ENCODE measurements around the gene DNAJC1. TPM values are rescaled to one million over a fixed set of nuclear protein-coding genes. Genes with fewer than 3 reads are reported as not detected.
"Not testable (repeated sequence)": the region's sequence is repeated elsewhere in the genome, so short reads cannot be mapped to it uniquely, and the experiment has no call there.

Gene DNAJC1, protein sequence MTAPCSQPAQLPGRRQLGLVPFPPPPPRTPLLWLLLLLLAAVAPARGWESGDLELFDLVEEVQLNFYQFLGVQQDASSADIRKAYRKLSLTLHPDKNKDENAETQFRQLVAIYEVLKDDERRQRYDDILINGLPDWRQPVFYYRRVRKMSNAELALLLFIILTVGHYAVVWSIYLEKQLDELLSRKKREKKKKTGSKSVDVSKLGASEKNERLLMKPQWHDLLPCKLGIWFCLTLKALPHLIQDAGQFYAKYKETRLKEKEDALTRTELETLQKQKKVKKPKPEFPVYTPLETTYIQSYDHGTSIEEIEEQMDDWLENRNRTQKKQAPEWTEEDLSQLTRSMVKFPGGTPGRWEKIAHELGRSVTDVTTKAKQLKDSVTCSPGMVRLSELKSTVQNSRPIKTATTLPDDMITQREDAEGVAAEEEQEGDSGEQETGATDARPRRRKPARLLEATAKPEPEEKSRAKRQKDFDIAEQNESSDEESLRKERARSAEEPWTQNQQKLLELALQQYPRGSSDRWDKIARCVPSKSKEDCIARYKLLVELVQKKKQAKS
- total RNA-seq = 28.4 and 46.5 TPM in 2 replicates

DNA sequence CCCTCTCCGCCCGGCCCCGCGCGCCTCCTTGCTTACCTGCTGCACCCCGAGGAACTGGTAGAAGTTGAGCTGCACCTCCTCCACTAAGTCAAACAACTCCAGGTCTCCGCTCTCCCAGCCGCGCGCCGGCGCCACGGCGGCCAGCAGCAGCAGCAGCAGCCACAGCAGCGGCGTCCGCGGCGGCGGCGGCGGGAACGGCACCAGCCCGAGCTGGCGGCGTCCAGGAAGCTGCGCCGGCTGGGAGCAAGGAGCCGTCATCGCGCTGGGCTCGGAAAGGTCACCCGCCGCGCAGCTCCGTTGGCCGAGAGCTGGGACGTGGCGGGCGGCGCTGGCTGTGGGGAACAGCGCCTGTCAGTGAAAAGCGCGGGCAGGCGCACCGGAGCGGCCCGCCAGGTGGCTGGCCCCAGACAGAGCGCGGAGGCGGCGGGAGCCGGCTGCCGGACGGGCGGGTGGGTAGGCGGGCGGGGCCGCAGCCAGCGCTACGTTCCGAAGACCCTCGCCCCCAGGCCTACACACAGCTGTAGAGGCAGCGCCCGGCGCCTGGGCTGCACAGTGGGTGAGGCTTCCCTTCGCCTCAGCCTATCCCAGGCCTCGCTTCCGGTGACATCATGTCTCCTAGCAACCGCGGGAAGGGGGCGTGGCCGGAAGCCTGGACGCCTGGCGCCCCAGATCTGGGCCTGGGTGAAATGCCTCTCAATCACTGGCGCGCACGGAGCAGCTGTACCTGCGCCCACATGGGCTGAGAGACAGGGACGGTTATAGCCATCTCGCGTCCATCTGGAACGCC is at the start of gene DNAJC1:
TSS of gene DNAJC1 (minus strand) at position 554 of the 787 bp plus-strand sequence. CDS start at position 258, 296 bp downstream.
- DNase-seq (ENCODE audit: low read depth, low spot score) = peak; percentile 82

DNA sequence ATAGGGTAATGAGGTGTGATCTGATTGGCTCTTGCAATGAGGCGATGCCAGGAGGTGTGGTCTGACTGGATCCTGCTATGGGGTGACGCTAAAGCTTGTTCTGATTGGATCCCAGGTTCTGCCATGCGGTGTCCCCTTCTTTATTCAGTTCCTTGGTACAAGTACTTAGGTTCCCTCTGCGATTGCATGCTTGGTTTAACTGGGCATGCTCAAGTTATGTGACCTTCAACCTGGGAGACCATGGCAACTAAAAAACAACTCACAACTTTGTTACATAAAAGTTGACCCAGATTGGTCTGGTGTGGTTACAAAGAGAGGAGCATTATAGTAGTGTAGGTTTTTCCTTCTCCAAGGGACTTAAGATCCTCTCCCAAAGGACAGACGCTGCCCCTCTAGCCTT is 49.5 kb upstream of the DNAJC1 start:
- DNase-seq (ENCODE audit: low read depth, low spot score) = no peak

DNA sequence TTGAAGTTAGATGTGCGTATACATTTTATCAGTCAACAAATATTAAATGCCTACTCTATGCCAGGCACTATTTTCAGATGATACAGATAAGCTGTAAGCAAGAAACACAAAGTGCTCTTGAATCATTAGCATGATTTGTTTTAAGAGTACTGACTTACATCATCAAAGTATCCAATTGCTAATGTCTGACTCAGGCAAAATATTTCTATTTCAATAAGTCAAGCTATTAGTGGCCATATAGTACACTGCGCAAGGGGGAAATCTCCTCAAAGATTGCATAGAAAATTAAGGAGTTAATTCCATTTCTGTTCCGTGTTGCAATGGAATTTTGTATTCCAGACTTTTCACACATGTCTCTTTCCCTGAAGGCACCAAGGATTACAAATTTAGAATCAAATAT is 46.1 kb upstream of the DNAJC1 start:
- no peak for DNase-seq (ENCODE audit: low read depth, low spot score)

DNA sequence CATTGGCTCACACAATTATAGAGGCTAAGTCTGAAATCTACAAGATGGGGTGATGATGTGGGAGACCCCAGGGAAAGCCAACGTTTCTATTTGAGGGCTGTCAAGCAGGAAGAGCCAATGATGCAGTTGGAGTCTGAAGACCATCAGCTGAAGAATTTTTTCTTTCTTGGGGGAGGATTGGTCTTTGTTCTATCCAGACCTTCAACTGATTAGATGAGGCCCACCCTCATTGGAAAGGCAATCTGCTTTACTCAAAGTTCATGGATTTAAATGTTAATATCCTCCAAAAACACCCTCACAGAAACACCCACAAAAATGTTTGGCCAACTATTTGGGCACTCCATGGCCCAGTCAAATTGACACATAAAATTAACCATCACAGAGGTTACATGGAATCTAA is 44.3 kb upstream of the DNAJC1 start:
- no peak for DNase-seq (ENCODE audit: low read depth, low spot score)

DNA sequence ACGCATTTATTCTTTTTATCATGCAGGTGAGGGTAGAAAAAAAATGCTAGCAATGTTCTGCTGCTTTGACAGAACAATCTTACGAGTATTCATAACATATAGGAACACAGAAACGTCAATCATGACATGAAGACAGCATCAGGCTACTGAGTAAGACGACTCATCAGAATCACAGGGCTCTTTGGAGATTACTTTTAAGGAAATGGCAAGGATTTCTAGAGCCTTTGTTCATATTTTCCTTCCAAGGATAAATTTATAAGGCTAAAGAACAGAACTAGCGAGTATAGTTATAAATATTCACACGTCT is 39.8 kb upstream of the DNAJC1 start:
- DNase-seq (ENCODE audit: low read depth, low spot score) = no peak

DNA sequence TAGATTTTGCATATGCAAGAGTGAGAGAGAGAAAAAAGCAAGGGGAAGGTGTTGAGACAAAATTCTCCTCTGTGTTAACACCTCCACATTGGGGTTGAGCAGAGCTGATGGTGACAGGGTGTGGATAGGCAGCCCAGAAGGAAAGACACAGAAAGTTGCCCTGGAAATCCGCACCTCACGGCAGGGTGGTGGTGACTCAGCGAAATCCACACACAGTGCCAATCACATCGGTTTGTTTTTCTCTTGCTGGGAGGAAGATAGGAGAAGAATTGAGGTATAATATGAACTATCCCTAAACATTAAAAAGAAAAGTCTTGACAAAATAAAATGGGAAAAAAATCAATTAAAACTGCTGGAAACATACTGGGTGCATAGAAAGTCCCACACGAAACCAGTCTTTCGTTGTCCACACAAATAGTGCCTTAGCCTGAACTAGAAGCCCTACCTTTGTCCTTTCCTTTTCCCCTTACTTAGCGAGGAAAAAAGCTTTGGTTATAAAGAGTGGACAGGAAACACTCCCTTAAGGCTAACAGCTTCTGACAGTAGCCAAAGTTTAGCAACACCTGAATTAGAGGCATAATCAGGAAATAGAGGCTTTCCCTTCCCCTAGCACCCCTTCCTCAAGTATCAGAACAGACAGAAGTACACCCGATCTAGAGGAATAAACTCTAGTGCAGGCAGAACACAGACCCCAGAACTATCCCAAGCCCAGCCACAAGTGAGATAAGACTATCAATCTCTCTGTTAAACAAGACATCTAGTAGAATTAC is 39.2 kb upstream of the DNAJC1 start:
- DNase-seq (ENCODE audit: low read depth, low spot score) = no peak

DNA sequence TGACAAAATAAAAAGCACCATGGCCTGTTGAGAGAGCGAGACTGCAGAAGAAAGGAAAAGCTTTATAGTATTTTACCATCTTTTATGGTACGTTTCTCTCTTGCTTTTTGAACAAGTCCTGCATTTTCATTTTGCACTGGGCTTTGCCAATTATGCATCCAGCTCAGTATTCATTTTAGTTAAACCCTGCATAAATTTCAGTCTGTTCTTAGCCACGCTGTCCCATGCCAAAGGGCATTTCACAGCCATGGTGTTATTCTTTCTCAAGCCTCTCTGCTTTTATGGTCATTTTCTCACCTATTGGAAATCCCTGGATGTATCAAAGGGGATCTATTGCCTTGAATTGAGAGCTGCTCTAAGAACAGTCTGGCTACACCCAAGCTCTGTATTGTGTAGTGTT is 30.8 kb upstream of the DNAJC1 start:
- DNase-seq (ENCODE audit: low read depth, low spot score) = no peak

DNA sequence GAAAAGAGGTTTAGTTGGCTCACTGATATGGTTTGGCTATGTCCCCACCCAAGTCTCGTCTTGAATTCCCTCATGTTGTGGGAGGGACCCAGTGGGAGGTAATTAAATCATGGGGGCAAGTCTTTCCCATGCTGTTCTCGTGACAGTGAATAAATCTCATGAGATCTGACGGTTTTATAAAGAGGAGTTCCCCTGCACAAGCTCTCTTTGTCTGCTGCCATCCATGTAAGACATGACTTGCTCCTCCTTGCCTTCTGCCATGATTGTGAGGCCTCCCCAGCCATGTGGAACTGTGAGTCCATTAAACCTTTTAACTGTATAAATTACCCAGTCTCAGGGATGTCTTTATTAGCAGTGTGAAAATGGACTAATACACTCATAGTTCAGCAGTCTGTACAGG is 28.7 kb upstream of the DNAJC1 start:
- DNase-seq (ENCODE audit: low read depth, low spot score) = not testable (repeated sequence)

DNA sequence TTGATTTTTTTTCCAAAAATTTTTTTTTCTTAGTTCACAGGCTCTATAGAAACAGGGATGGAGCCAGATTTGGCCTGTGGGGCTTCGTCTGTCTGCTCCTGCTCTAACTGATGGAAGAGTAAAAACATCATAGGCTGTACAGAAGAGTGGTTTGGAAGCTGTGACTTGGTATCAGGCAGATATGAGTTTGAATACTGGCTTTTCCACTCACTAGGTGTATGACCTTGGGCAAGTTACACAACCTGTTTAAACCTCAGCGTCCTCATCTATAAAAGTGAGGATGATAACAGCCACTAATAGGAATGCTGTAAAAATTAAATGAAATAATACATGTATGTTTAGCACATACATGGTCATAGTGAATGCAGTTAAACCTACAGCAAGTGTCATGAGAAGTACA is 26.9 kb upstream of the DNAJC1 start:
- DNase-seq (ENCODE audit: low read depth, low spot score) = no peak

DNA sequence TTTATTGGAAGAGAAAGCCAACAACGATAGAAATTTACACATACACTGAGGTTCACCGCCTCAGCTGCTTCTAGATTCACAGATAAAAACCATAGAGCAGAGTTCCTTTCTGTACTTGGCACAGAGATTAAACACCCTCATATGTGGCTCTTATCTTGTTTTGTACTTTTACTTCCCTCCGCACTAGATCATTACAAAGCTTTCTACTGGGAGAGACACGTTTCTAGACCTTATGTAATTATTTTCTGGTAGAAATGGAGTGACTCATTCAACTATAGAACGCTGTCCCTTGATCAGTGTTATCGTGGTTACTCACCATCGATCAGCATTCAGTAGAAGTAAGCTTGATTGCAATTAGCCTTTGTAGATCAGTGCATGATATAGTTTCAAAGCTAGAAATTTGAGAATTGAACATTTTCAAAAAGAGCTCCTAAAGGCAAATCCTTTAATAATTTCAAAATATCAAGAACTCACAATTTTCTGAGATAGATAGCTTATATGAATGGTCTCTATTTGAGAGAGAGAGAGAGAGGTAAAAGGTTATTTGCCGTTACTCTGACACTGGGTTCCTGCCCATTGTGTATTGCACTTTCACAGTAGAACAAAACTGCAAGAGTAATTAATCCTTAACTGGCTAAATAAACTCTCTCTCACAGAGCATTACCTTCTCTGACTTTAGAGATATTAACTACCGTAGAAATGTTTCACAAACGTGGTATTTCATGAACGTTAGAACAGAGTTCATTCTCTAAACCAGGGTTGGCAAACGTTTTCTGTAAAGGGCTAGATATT is 26.1 kb upstream of the DNAJC1 start:
- no peak for DNase-seq (ENCODE audit: low read depth, low spot score)

DNA sequence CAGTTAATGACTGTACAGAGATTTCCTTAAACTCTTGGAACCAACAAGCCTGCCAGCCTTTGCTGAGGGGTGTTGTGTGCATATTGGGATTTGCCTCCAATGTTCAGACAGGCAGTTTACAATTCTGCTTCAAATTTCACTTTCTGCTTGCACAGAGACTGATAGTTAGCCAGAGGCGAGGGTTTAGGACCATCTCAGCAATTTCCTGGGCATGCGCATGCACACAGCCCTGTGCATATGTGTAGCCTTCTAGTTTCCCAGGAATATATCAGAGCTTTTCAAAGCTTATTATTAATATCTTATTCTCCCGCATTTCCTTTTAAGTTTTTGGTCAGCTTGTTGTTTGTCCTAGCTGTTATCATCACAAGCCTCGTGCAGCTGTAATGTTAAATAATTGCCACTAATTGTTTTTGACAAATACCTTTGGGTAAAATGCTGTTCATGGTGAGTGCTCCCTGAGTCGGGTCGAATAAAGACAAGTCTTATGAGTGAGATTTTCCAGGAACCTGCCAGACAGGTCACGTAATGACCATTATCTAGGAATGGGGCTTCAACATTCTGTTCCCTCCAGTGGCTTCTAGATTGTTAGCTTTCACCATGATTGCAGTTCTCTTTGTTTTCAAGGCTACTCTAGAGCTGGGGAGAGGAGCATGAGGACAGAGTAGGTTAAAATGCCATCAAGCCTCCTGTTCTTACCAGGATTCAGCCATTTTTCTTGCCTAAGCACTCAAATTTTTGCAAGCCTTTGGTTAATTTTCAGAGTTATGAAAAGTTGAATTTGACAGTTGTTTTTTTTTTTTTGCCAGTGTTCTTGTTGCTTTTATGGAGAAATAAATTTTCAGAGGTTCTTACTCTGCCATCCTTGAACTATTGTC is 24.1 kb upstream of the DNAJC1 start:
- DNase-seq (ENCODE audit: low read depth, low spot score) = no peak

DNA sequence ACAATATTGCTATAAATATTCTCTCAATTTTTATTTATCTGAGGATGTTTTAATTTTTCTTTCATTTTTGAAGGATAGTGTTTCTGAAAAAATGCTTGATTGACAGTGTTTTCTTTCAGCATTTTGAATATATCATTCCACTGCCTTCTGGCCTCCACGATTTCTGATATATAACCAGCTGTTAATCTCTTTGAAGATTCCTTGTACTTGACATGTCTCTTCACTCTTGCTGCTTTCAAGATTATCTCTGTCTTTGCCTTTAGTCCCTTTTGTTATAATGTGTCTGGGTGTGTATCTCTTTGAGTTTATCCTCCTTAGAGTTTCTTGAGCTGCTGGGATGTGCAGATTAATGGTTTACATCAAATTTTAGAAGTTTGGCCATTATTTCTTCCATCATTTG is 22.8 kb upstream of the DNAJC1 start:
- no peak for DNase-seq (ENCODE audit: low read depth, low spot score)

DNA sequence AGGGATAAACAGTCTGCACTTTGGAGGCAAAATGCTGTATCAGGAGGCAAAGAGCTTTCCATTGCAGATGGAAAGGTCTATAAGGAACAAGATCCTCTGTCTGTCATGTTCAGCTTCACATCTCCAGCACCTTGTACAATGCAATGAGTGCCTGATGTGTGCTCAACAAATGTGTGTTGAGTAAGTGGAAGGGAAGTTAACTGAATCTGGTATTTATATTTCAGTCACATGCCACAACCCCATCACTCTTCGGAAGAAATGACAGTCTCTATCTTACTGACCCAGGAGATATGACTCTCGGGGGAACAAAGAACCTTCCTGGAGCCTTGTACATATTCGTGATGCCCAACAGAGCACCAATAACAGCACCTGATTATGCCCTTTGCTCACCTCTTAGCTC is 20.0 kb upstream of the DNAJC1 start:
- no peak for DNase-seq (ENCODE audit: low read depth, low spot score)

DNA sequence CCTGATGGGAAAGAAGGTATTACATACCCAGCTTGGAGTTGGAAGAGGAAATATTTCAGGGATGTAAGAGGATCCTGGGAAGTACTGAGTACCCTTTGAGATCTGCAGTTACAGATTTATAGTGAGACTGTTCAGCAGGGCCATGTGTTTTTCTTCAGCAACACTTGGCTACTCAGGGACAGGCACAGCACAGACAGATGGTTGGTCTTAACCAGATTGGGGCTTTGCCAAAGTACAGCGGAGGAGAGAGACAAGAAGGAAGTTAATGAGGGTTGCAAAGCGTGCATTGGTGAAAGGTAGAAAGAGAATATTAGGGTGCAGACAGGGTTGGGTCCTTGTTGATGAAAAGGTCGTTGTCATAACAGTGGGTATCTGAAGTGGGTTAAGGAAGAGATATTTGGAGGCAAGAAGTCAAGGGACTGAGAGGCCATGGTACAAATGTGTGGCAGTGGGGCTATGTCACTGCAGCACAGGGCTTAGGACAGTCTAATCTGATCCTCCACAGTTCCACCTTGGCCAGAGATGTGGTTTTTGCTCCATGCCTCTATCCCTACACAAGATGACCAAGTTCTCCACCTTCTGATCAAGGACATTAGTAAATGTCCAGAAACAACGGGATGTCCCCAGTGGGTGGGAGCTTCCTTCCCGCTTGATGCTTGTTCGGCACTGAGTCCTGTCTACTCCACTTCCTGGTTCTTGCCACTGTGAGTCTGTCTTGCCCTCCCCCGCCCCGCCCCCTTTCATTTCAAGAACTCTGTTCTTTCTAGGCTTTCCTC is 18.9 kb upstream of the DNAJC1 start:
- no peak for DNase-seq (ENCODE audit: low read depth, low spot score)

DNA sequence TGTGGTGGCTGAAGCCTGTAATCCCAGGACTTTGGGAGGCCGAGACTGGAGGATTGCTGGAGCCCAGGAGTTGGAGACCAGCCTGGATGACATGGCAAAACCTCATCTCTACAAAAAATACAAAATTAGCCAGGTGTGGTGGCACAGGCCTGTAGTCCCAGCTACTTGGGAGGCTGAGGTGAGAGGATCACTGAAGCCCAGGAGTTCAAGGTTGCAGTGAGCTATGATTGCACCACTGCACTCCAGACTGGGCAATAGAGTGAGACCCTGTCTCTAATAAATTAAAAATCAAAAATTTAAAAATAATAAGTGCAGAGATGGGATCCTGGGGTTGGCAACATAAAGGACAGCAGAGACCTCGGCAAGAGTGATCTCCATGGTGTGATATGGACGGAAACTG is 17.6 kb upstream of the DNAJC1 start:
- DNase-seq (ENCODE audit: low read depth, low spot score) = not testable (repeated sequence)

DNA sequence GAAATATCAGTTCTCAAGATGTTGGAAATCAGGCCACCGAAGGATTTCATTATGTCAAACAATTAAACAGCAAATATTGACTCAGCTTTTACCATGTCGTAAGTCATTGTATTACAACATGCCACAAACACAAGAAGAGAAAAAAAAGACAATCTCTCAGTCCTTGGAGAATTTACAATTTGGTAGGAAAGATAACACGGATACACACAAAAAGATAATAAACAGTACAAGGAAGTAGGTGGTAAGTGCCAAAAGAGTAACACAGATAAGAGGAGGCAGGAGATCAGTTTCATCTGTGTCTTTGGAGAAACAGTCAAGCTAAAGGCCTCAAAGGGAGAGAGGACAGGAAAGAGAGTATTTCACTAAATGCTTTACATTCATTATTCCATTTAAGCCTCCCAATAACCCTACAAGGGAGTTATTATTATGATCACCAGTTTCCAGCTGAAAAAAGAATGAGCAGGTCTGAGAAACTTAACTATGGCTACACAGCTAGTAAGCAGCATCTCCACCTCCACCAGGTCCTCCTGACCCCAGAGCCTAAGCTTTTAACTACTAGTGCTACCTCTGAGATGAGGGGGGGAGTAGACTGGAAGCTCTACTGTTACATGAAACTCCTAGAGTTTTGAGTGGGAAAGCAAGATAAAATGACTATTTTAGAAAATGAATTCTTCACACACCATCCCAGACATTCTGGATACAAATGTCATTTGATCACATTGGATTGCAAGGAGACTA is 13.9 kb upstream of the DNAJC1 start:
- no peak for DNase-seq (ENCODE audit: low read depth, low spot score)

DNA sequence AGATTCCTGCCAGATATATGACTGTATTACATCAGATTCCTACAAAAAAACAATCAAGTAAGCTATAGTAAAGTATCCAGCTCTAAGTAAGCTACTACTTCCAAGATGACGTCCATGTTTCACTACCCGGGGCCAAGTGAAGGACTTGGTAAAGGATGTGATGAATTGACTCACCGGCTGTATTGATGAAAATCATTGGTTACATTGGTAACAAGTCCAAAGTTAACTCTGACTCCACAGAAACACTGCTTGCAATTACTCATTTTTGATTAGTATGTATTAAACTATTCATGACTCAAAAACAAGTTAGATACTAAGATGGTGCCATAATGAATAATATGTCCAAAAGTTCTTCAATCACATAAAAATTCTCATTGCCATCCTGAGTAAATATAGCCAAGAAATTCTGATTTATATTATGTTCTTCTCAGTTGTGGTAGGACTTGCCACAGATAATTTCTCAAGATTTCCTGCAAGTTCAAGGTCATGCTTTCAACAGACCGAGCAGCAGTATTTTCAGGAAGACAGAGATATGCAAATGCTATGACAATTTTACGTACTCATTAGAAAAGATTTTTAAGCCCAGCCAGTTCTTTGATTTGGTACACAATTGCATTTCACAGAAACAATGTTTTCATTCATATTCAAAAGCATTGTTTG is 12.6 kb upstream of the DNAJC1 start:
- no peak for DNase-seq (ENCODE audit: low read depth, low spot score)

DNA sequence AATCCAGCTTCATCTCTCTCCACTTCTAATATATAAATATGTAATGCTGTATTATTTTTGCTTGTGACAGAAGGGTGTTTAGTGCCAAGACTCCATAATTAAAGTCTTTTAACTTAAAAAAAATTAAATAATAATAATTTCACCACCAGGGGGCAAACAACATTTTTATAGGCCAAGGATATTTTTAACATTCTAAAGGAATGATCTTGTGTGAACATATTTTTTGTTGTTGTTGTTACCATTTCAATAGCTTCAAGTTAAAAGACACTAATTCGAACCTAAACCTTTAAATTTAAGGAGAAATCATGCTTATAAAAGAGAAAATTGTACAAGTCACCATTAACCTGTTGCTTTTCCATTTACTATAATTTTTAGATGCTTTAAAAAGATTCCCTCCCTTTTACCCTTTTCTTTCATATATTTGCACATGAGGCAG is 7.5 kb upstream of the DNAJC1 start:
- no peak for DNase-seq (ENCODE audit: low read depth, low spot score)

Measured in pulmonary artery endothelial cell (primary cell).